PC-9 (cell line): Measurements from ENCODE around the gene URAD. TPM values are rescaled to one million over a fixed set of nuclear protein-coding genes. Genes with fewer than 3 reads are reported as not detected.

Source experiments
- BruUV-seq: library from RNA; stranded (reverse); fragments of 400-500 nt; replicated peaks from 2 replicates; lab custom pipeline; 2021; lab: Mats Ljungman, UMichigan
- CTCF ChIA-PET: fragments of 300-600 bp; sonication (Branson Sonifier 250); formaldehyde crosslinking; loops from one replicate; lab custom pipeline; 2022; ENCODE audit warnings: antibody characterized with exemption; lab: Charles Lee
- POLR2A ChIA-PET: fragments of 300-600 bp; sonication (Branson Sonifier 250); formaldehyde crosslinking; loops from one replicate; lab custom pipeline; 2022; ENCODE audit warnings: antibody characterized with exemption; ENCODE audit not compliant: unreplicated experiment; lab: Charles Lee
- DNase-seq, 2 experiments: peaks; one replicate each; pipeline versions ENCODE4 v3.0.0 to v3.0.0-alpha.2; 2015 to 2022; ENCODE audit warnings: mixed read lengths in 1 of 2
- H2AFZ ChIP-seq: fragments of 200-600 bp; sonication (generic); 2 replicates; pipeline ENCODE4 v1.8.1; 2017; ENCODE audit warnings: antibody characterized with exemption
- H3F3A ChIP-seq: fragments of 200-600 bp; sonication (generic); 2 replicates; pipeline ENCODE4 v1.8.1; 2017; ENCODE audit warnings: antibody characterized with exemption, mild to moderate bottlenecking, low read depth; ENCODE audit not compliant: insufficient read depth
- H3K27ac ChIP-seq: fragments of 200-600 bp; sonication (generic); 2 replicates; pipeline ENCODE4 v1.6.1; 2016; ENCODE audit warnings: mixed run types
- H3K27me3 ChIP-seq: fragments of 200-600 bp; sonication (generic); 2 replicates; pipeline ENCODE4 v1.6.1; 2016; ENCODE audit warnings: low read depth, mixed run types; ENCODE audit not compliant: insufficient read depth
- H3K36me3 ChIP-seq: fragments of 200-600 bp; sonication (generic); 2 replicates; pipeline ENCODE4 v1.6.1; 2016; ENCODE audit warnings: low read depth, mixed run types
- H3K4me1 ChIP-seq: fragments of 200-600 bp; sonication (generic); replicated peaks from 2 replicates; pipeline ENCODE4 v1.6.1; 2016; ENCODE audit warnings: mixed run types; ENCODE audit not compliant: insufficient read depth
- H3K4me2 ChIP-seq: fragments of 200-600 bp; sonication (generic); 2 replicates; pipeline ENCODE4 v1.6.1; 2017; ENCODE audit warnings: mixed run types
- H3K4me3 ChIP-seq: fragments of 200-600 bp; sonication (generic); 2 replicates; pipeline ENCODE4 v1.6.1; 2016; ENCODE audit warnings: mixed run types
- H3K79me2 ChIP-seq: fragments of 200-600 bp; sonication (generic); 2 replicates; pipeline ENCODE4 v1.6.1; 2017; ENCODE audit warnings: low read depth, mixed run types
- H3K9me2 ChIP-seq: fragments of 200-600 bp; sonication (generic); 2 replicates; pipeline ENCODE4 v1.8.1; 2017; ENCODE audit warnings: mild to moderate bottlenecking; ENCODE audit not compliant: insufficient read depth
- H3K9me3 ChIP-seq: fragments of 200-600 bp; sonication (generic); 2 replicates; pipeline ENCODE4 v1.8.1; 2016; ENCODE audit warnings: low read depth; ENCODE audit not compliant: insufficient read depth
- H4K20me1 ChIP-seq: fragments of 200-600 bp; sonication (generic); 2 replicates; pipeline ENCODE4 v1.8.1; 2017; ENCODE audit not compliant: insufficient read depth
- CTCF ChIP-seq: fragments of 200-600 bp; sonication (generic); conservative IDR thresholded peaks from 2 replicates; pipeline ENCODE4 v1.6.1; 2017; ENCODE audit warnings: mixed run types, antibody characterized with exemption, mild to moderate bottlenecking, moderate library complexity
- EZH2 ChIP-seq: fragments of 200-600 bp; sonication (generic); IDR thresholded peaks from 2 replicates; pipeline ENCODE4 v1.8.0; 2017; ENCODE audit warnings: antibody characterized with exemption, low read depth
- intact Hi-C: fragments of 100-400 bp; cut with micrococcal nuclease; formaldehyde crosslinking; loops from one replicate; pipeline ENCODE4 v1.10.0; 2022; ENCODE audit not compliant: unreplicated experiment
- total RNA-seq: library from RNA; stranded (reverse); gene quantifications from 2 replicates; pipeline ENCODE4 v1.2.3, GENCODE V29; 2021

Gene URAD
- total RNA-seq, 1 experiment from 2014 or later, result not detected

GRCh38 chr13:28026508-28026907 is 38.0 kb upstream of the URAD start:
- no peaks in the 10 kb centered on the region for H3K79me2 ChIP-seq
- no peaks in the 10 kb centered on the region for H3K9me3 ChIP-seq
- no peak overlapping the region for H2AFZ ChIP-seq
- no peaks in the 10 kb centered on the region for H3K4me1 ChIP-seq
- H3K27me3 ChIP-seq, result peaks cover 38% of the 10 kb centered on the region
- no peaks in the 10 kb centered on the region for H3F3A ChIP-seq
- ChIA-PET CTCF (no interaction called here), POLR2A (no interaction called here)
- H3K4me2 ChIP-seq, result no peak overlapping the region
- TF ChIP-seq CTCF, result no peak
- TF ChIP-seq EZH2, result no peak
- no peaks in the 10 kb centered on the region for H3K36me3 ChIP-seq
- no peak overlapping the region for H3K4me3 ChIP-seq
- no peaks in the 10 kb centered on the region for H3K9me2 ChIP-seq
- intact Hi-C loops, result no loop called here
- DNase-seq, result no peak
- no peaks in the 10 kb centered on the region for H4K20me1 ChIP-seq
- no peak overlapping the region for H3K27ac ChIP-seq
- BruUV-seq, result no TSS peak

- ChIA-PET POLR2A (no interaction called here), CTCF (no interaction called here)
- Histone ChIP-seq H3K9me3 (no peaks in the 10 kb centered on the region), H3K36me3 (no peaks in the 10 kb centered on the region), H3K27ac (no peak overlapping the region), H3K4me1 (no peaks in the 10 kb centered on the region), H4K20me1 (no peaks in the 10 kb centered on the region), H3K4me2 (no peak overlapping the region), H3K27me3 (peaks cover 16% of the 10 kb centered on the region), H2AFZ (no peak overlapping the region), H3K9me2 (no peaks in the 10 kb centered on the region), H3K79me2 (no peaks in the 10 kb centered on the region), H3K4me3 (no peak overlapping the region), H3F3A (no peaks in the 10 kb centered on the region)
- intact Hi-C loops, result no loop called here
- no TSS peak for BruUV-seq
- no peak for DNase-seq
- TF ChIP-seq EZH2 (no peak), CTCF (no peak)
Observed at GRCh38 chr13:28022848-28023518, 34.5 kb upstream of the URAD start.

GRCh38 chr13:28014301-28014700 is 25.8 kb upstream of the URAD start:
- H3K4me1 ChIP-seq, result 0 out of 2 replicates have a peak, but pooled peaks cover 3% of the 10 kb centered on the region
- no peaks in the 10 kb centered on the region for H3K9me2 ChIP-seq
- ChIA-PET POLR2A (no interaction called here), CTCF (no interaction called here)
- no peaks in the 10 kb centered on the region for H3K36me3 ChIP-seq
- TF ChIP-seq EZH2 (no peak), CTCF (no peak)
- DNase-seq, result no peak
- H3K27me3 ChIP-seq, result peaks cover 20% of the 10 kb centered on the region
- no peaks in the 10 kb centered on the region for H4K20me1 ChIP-seq
- H3K79me2 ChIP-seq, result no peaks in the 10 kb centered on the region
- no peak overlapping the region for H3K27ac ChIP-seq
- H3F3A ChIP-seq, result no peaks in the 10 kb centered on the region
- intact Hi-C loops, result no loop called here
- BruUV-seq, result no TSS peak
- no peaks in the 10 kb centered on the region for H3K9me3 ChIP-seq
- no peak overlapping the region for H3K4me2 ChIP-seq
- no peak overlapping the region for H2AFZ ChIP-seq
- no peak overlapping the region for H3K4me3 ChIP-seq
